Measurements from ENCODE around the gene CPA4.

The CPA4 gene

DNA sequence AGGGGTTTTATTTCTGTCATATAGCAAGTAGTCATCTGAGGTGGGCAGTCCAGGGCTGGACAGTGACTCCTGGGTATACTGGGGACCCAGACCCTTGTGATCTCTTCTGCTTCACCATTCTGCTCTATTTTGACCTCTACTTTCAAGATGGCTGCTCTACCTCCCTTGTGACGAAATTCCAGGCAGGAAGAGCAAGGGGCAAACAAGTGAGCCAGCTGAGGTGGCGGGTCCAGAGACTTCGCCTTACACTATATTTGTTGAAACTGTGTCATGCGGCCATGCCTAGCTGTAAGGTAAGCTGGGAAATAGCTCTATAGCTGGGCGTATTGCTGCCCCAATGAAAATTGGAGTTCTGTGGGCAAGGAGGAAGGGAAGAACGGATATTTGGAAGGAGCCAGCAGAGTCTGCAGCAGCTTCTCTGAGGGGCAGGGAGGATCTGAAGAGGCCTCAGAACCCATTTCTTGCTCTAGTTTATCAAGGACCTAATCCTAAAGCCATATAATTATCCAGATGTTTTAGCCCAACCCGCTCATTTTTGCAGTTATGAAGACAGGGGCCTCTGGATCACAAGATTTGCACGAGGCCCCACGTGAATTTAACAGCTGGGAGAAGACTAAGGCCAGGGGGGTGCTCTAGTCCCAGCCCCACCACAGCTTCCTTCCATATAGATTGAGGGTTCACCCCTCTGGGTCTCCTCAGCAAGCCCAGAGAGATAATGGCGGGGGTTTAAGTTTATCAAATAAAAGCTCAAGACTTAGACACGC lies 79.6 kb downstream of the CPA4 start:
- no peak for DNase-seq
- in situ Hi-C loops (cut with MboI; ENCODE audit: low pct_unique_long_range_greater_than_20kb, low sequenced_read_pairs), result no loop called here

Measured in KBM-7 (cell line).